H1 (cell line): ENCODE results near the gene COL4A1. TPM values are rescaled to one million over a fixed set of nuclear protein-coding genes. Genes with fewer than 3 reads are reported as not detected.

Source experiments
- SP2 ChIP-seq: IDR thresholded peaks from 2 replicates; pipeline ENCODE4 v1.6.1; 2012; ENCODE audit warnings: mild to moderate bottlenecking, low read length, inconsistent platforms
- polyA plus RNA-seq, 7 experiments: library from polyadenylated mRNA; depleted of rRNA in 3 of 7; stranded (reverse) in 5 of 7; unstranded in 2 of 7; fragments of >200 nt in 5 of 7; fragments of 200-250 nt in 2 of 7; gene quantifications; 1 replicate in 5 of 7; 2 replicates in 1 of 7; 4 replicates in 1 of 7; pipeline versions ENCODE4 v1.2.1 to v1.2.3, GENCODE V29; 2011 to 2013; ENCODE audit warnings: missing spikeins in 2 of 7, mixed read lengths in 2 of 7
- total RNA-seq: library from RNA; stranded (reverse); fragmentation: NEBNext Ultra II Directional; extraction: Animal tissue kit (Norgen Biotek cat#: 25700); gene quantifications from 2 replicates; pipeline ENCODE4 v1.2.1, GENCODE V29; 2021
- TF ChIP-seq, protein P1 (sequence below), 3 experiments: IDR thresholded peaks; 1 replicate in 2 of 3; 2 replicates in 1 of 3; pipeline versions ENCODE4 v1.5.1 to v1.6.1; 2011; ENCODE audit warnings: low read length in 3 of 3, mild to moderate bottlenecking in 3 of 3, inconsistent platforms in 2 of 3, low read depth in 1 of 3, moderate library complexity in 1 of 3; ENCODE audit not compliant: insufficient read depth in 1 of 3; ENCODE audit errors: control extremely low read depth in 1 of 3

The COL4A1 gene
- total and polyA plus RNA-seq, 2 of the 8 experiments (the other 6 are each of a cell fraction or from before 2014, with no cell fraction given) = 30.7 to 82.0 TPM

DNA sequence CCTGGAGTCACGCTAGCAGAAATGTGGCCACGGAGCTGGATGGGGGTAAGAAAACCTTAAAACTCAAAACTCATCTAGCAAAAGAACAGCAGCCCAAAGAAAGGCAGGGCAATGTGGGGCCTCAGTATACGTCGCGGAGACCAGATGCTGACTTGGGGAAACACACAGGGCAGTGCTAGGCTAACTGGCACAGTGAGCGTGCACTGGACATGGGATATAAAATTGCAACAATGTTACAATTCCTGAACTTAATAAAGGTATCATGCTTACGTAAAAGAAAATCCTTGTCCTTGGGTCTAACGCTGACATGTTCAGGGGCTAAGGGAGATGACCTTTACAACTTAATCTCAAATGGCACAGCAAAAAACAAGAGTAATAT, 40.5 kb downstream of the COL4A1 start (continued):
- TF ChIP-seq, protein P1, sequence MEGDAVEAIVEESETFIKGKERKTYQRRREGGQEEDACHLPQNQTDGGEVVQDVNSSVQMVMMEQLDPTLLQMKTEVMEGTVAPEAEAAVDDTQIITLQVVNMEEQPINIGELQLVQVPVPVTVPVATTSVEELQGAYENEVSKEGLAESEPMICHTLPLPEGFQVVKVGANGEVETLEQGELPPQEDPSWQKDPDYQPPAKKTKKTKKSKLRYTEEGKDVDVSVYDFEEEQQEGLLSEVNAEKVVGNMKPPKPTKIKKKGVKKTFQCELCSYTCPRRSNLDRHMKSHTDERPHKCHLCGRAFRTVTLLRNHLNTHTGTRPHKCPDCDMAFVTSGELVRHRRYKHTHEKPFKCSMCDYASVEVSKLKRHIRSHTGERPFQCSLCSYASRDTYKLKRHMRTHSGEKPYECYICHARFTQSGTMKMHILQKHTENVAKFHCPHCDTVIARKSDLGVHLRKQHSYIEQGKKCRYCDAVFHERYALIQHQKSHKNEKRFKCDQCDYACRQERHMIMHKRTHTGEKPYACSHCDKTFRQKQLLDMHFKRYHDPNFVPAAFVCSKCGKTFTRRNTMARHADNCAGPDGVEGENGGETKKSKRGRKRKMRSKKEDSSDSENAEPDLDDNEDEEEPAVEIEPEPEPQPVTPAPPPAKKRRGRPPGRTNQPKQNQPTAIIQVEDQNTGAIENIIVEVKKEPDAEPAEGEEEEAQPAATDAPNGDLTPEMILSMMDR (IDR thresholded peaks at IDR 0.05; ENCODE audit: control extremely low read depth in 1 of 3, insufficient read depth in 1 of 3, low read depth in 1 of 3, low read length in 3 of 3) = no peak
- TF ChIP-seq SP2 = no peak
